Measurements from ENCODE around the gene PLEKHH3.
A peak's percentile ranks its signal among the peaks of the same experiment; 100 is the strongest.

PLEKHH3 gene

DNA sequence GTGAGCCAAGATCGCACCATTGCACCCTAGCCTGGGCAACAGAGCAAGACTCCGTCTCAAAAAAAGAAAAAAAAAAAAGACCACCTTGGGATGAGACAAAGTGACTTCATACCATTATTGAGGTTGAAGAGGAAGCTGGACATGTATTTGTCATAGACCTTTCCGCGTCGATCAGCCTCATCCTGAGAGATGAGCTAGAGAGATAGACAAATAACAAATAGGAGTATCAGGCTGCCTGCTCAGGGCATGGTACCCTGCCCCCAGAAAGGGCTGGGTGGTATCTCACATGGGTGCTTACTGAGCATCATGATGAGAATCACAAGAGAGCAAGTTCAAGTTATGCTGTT, 27.7 kb upstream of the PLEKHH3 start:
- Histone ChIP-seq H4K20me1 (ENCODE audit: insufficient read depth) (no peaks in the 10 kb centered on the region), H3K79me2 (ENCODE audit: insufficient read depth, low read depth) (no peaks in the 10 kb centered on the region), H3K4me3 (IDR thresholded peaks at IDR 0.05; ENCODE audit: insufficient read depth, low read depth, low read length) (no peak overlapping the region), H3K4me1 (ENCODE audit: low read depth, poor library complexity, severe bottlenecking) (peaks cover 82% of the 10 kb centered on the region), H3K36me3 (ENCODE audit: insufficient read depth) (no peaks in the 10 kb centered on the region; the same call in 1 of the 2 replicates), H3K27me3 (ENCODE audit: insufficient read depth, low read depth) (no peaks in the 10 kb centered on the region), H3K9ac (peak overlapping the region; percentile 27; the same call in 1 of the 2 replicates), H3K4me2 (peak overlapping the region; percentile 74), H2AFZ (ENCODE audit: low read depth) (no peak overlapping the region), H3K27ac (peak overlapping the region; percentile 82)
- TF ChIP-seq, protein P1, sequence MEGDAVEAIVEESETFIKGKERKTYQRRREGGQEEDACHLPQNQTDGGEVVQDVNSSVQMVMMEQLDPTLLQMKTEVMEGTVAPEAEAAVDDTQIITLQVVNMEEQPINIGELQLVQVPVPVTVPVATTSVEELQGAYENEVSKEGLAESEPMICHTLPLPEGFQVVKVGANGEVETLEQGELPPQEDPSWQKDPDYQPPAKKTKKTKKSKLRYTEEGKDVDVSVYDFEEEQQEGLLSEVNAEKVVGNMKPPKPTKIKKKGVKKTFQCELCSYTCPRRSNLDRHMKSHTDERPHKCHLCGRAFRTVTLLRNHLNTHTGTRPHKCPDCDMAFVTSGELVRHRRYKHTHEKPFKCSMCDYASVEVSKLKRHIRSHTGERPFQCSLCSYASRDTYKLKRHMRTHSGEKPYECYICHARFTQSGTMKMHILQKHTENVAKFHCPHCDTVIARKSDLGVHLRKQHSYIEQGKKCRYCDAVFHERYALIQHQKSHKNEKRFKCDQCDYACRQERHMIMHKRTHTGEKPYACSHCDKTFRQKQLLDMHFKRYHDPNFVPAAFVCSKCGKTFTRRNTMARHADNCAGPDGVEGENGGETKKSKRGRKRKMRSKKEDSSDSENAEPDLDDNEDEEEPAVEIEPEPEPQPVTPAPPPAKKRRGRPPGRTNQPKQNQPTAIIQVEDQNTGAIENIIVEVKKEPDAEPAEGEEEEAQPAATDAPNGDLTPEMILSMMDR (conservative IDR thresholded peaks at IDR 0.05; ENCODE audit: low read depth, low read length) = no peak

- H3K27me3 ChIP-seq (ENCODE audit: insufficient read depth, low read depth) = no peaks in the 10 kb centered on the region
- TF ChIP-seq, protein P1 (conservative IDR thresholded peaks at IDR 0.05; ENCODE audit: low read depth, low read length) = no peak
- no peaks in the 10 kb centered on the region for H4K20me1 ChIP-seq (ENCODE audit: insufficient read depth)
- H3K79me2 ChIP-seq (ENCODE audit: insufficient read depth, low read depth) = no peaks in the 10 kb centered on the region
- H2AFZ ChIP-seq (ENCODE audit: low read depth) = no peak overlapping the region
- H3K9ac ChIP-seq = no peak overlapping the region
- no peak overlapping the region for H3K4me3 ChIP-seq (IDR thresholded peaks at IDR 0.05; ENCODE audit: insufficient read depth, low read depth, low read length)
- no peaks in the 10 kb centered on the region; the same call in 1 of the 2 replicates for H3K36me3 ChIP-seq (ENCODE audit: insufficient read depth)
- peak overlapping the region; percentile 74; the same call in 1 of the 2 replicates for H3K4me2 ChIP-seq
- peaks cover 62% of the 10 kb centered on the region for H3K4me1 ChIP-seq (ENCODE audit: low read depth, poor library complexity, severe bottlenecking)
- H3K27ac ChIP-seq = no peak overlapping the region; the same call in 1 of the 2 replicates
Observed at GRCh38 chr17:42702446-42702845, 25.7 kb upstream of the PLEKHH3 start.

GRCh38 chr17:42700586-42701289, 23.9 kb upstream of the PLEKHH3 start:
- no peak overlapping the region for H2AFZ ChIP-seq (ENCODE audit: low read depth)
- H3K79me2 ChIP-seq (ENCODE audit: insufficient read depth, low read depth) = no peaks in the 10 kb centered on the region
- no peak overlapping the region for H3K4me3 ChIP-seq (IDR thresholded peaks at IDR 0.05; ENCODE audit: insufficient read depth, low read depth, low read length)
- no peak overlapping the region for H3K4me2 ChIP-seq
- no peaks in the 10 kb centered on the region for H4K20me1 ChIP-seq (ENCODE audit: insufficient read depth)
- no peaks in the 10 kb centered on the region for H3K27me3 ChIP-seq (ENCODE audit: insufficient read depth, low read depth)
- H3K27ac ChIP-seq = no peak overlapping the region
- no peaks in the 10 kb centered on the region; the same call in 1 of the 2 replicates for H3K36me3 ChIP-seq (ENCODE audit: insufficient read depth)
- H3K9ac ChIP-seq = no peak overlapping the region
- TF ChIP-seq, protein P1 (conservative IDR thresholded peaks at IDR 0.05; ENCODE audit: low read depth, low read length) = no peak
- peaks cover 45% of the 10 kb centered on the region for H3K4me1 ChIP-seq (ENCODE audit: low read depth, poor library complexity, severe bottlenecking)

GRCh38 chr17:42699415-42699740, 22.6 kb upstream of the PLEKHH3 start:
- Histone ChIP-seq H2AFZ (ENCODE audit: low read depth) (no peak overlapping the region), H4K20me1 (ENCODE audit: insufficient read depth) (no peaks in the 10 kb centered on the region), H3K27ac (no peak overlapping the region), H3K4me2 (no peak overlapping the region), H3K79me2 (ENCODE audit: insufficient read depth, low read depth) (no peaks in the 10 kb centered on the region), H3K27me3 (ENCODE audit: insufficient read depth, low read depth) (no peaks in the 10 kb centered on the region), H3K9ac (no peak overlapping the region), H3K36me3 (ENCODE audit: insufficient read depth) (no peaks in the 10 kb centered on the region; the same call in 1 of the 2 replicates), H3K4me3 (IDR thresholded peaks at IDR 0.05; ENCODE audit: insufficient read depth, low read depth, low read length) (no peak overlapping the region), H3K4me1 (ENCODE audit: low read depth, poor library complexity, severe bottlenecking) (peaks cover 32% of the 10 kb centered on the region)
- TF ChIP-seq, protein P1 (conservative IDR thresholded peaks at IDR 0.05; ENCODE audit: low read depth, low read length) = no peak

Measured in KMS-11 (cell line).